SH-SY5Y (cell line): Measurements from ENCODE around the gene TNFSF11.

ENCODE experiments used
- GATA2 ChIP-seq: IDR thresholded peaks from 2 replicates; pipeline ENCODE4 v1.6.1; 2011; ENCODE audit warnings: mild to moderate bottlenecking, low read depth, low read length
- GATA3 ChIP-seq: IDR thresholded peaks from 2 replicates; pipeline ENCODE4 v1.6.1; 2011; ENCODE audit warnings: low read depth, mild to moderate bottlenecking, low read length, moderate library complexity

DNA sequence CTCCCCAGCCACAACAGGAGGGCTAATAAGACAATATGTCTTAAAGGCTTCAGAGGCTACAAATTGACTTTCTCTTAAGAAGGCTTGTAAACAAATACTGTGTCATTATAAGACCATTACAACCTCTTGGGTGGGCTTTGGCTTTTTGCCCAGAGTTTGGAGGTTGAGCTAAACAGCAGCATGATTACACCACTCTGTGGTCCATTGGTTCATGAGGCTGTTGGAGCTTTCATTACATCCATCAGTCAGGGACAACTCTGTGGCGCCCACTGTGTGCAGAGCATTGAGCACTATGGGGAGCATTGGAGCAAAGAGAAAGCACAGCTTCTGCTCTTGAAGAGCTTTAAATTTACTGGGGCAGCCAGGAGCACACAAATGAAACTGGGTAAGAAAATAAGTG, 75.9 kb downstream of the TNFSF11 start:
- no peak for TF ChIP-seq GATA2
- TF ChIP-seq GATA3 = no peak
